Vagina (tissue), 2 donors: ENCODE measurements around the gene GGCX.

Source experiments
- POLR2A ChIP-seq, 2 donors: fragments of 450-650 bp; IDR thresholded peaks; one replicate each; pipeline ENCODE4 v1.6.1; 2017; ENCODE audit warnings: antibody characterized with exemption in 2 of 2, mild to moderate bottlenecking in 2 of 2, moderate library complexity in 2 of 2
- POLR2AphosphoS5 ChIP-seq, 2 donors: sonication (generic); formaldehyde crosslinking; IDR thresholded peaks; one replicate each; pipeline ENCODE4 v1.9.0; 2017; ENCODE audit warnings: antibody characterized with exemption in 2 of 2, mild to moderate bottlenecking in 2 of 2, low read depth in 1 of 2; ENCODE audit not compliant: insufficient read depth in 1 of 2
- TF ChIP-seq, protein P1 (sequence below), 3 experiments: fragments of 450-650 bp in 2 of 3; fragments of 200-600 bp in 1 of 3; sonication (generic) in 1 of 3; IDR thresholded peaks; one replicate each; pipeline ENCODE4 v1.5.1; 2017 to 2019; ENCODE audit warnings: antibody characterized with exemption in 3 of 3, mild to moderate bottlenecking in 2 of 3, moderate library complexity in 2 of 3

- TF ChIP-seq, protein P1, sequence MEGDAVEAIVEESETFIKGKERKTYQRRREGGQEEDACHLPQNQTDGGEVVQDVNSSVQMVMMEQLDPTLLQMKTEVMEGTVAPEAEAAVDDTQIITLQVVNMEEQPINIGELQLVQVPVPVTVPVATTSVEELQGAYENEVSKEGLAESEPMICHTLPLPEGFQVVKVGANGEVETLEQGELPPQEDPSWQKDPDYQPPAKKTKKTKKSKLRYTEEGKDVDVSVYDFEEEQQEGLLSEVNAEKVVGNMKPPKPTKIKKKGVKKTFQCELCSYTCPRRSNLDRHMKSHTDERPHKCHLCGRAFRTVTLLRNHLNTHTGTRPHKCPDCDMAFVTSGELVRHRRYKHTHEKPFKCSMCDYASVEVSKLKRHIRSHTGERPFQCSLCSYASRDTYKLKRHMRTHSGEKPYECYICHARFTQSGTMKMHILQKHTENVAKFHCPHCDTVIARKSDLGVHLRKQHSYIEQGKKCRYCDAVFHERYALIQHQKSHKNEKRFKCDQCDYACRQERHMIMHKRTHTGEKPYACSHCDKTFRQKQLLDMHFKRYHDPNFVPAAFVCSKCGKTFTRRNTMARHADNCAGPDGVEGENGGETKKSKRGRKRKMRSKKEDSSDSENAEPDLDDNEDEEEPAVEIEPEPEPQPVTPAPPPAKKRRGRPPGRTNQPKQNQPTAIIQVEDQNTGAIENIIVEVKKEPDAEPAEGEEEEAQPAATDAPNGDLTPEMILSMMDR (IDR thresholded peaks at IDR 0.05), result no peak
- TF ChIP-seq POLR2A (IDR thresholded peaks at IDR 0.05) (no peak), POLR2AphosphoS5 (IDR thresholded peaks at IDR 0.05; ENCODE audit: insufficient read depth in 1 of 2, low read depth in 1 of 2) (no peak)
Observed at GRCh38 chr2:85549826-85550225, 11.5 kb downstream of the GGCX start.
